GM12873 (cell line): ENCODE data around the gene CCHCR1.

Experiments
- TF ChIP-seq, protein P1 (sequence below): IDR thresholded peaks from 2 replicates; pipeline ENCODE4 v1.5.1; 2012; ENCODE audit warnings: low read depth, mild to moderate bottlenecking, moderate library complexity, low read length, control low read depth; ENCODE audit not compliant: insufficient read depth; ENCODE audit errors: missing control alignments

The CCHCR1 gene

DNA sequence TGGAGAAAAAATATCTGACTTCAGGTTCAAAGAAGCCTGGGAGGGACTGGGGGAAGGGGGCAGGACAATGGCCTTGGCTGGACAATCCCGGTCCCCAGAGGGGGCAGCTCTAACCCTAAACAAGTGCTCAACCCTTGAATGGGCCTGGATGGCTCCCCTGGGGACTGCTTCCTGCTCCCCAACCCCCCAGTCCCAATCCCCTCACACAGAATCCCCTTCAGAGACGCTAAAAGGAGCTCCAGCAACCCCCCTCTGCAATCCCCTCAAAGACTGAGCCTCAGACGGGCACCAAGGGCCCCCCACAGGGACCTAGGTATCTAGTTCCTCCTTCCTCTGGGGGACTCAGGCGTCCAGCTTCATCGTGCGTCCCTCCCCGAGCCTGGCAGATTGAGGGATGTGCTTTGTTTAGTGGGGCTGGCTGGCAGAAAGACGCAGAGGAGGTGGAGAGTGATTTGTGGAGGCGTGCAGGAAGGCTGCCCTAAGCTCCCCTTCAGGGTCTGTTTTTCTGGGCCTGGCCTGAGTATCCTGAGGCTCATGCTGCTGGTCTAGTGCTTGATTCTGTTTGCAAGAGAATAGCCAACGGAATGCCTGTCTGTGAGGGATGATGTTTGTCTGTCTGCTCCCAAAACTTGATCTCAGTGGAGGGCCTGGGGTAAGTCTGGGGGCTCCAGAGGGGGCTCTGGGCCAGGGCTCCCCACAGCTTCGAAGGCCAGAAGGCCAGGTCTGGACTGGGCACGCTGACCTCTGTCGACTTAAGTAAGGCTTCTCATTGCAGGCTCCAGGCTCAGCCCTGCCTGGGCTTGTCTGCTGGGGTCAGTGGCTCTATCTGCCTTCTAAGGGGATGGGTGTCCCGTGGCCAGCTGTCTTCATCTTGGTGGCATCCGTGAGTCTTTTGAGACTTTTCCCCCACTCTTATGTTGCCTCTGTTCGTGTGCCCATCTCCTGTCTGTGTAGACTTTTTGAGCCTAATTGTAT, 14.6 kb upstream of the CCHCR1 start:
- TF ChIP-seq, protein P1, sequence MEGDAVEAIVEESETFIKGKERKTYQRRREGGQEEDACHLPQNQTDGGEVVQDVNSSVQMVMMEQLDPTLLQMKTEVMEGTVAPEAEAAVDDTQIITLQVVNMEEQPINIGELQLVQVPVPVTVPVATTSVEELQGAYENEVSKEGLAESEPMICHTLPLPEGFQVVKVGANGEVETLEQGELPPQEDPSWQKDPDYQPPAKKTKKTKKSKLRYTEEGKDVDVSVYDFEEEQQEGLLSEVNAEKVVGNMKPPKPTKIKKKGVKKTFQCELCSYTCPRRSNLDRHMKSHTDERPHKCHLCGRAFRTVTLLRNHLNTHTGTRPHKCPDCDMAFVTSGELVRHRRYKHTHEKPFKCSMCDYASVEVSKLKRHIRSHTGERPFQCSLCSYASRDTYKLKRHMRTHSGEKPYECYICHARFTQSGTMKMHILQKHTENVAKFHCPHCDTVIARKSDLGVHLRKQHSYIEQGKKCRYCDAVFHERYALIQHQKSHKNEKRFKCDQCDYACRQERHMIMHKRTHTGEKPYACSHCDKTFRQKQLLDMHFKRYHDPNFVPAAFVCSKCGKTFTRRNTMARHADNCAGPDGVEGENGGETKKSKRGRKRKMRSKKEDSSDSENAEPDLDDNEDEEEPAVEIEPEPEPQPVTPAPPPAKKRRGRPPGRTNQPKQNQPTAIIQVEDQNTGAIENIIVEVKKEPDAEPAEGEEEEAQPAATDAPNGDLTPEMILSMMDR: no peak

DNA sequence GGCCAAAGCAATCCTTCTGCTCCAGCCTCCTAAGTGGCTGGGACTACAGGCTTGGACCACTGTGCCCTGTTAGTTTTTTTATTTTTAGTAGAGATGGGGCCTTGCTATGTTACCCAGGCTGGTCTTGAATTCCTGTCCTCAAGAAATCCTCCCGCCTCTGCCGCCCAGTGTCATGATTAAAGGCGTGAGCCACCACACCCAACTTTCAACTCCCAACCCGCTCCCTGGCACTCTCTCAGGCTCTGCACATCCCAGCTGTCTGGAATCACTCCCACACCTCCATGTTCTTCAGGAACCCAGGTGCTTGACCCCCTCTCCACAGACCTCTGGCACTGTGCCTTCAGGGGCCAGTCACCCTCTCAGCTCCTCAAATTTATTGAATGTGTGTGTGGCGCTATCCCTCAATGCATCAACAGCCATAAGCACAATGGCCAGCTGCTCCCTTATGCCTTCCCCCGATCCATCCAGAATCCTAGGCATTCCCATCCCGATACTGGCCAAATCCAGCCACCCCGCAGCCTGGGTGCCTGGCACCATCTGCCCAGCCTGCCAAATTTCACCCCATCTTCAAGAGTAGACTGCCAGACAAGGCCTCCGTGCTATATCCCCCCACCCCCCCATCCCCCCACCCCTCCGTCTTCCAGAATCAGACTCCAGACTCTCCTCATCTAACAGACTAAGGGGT, 13.5 kb upstream of the CCHCR1 start:
- TF ChIP-seq, protein P1: no peak

DNA sequence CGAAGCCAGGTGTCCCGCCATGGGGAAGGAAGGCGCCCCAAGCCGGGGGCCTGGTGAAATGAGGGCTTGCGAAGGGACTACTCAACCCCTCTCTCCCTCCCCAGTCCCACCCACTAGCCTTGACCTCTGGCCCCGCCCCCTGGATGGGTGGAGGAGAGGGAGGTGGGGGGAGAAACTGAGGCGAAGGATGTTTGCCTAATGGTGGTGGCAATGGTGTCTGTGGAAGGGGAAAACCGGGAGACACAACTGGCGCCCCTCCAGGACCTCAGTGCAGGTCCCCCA, 12.9 kb upstream of the CCHCR1 start, which contains the start of gene POU5F1:
Gene POU5F1, minus strand, starts transcription at position 83 of the 282 bp plus-strand sequence. Its CDS starts 62 bp downstream, at position 21.
- TF ChIP-seq, protein P1: no peak

DNA sequence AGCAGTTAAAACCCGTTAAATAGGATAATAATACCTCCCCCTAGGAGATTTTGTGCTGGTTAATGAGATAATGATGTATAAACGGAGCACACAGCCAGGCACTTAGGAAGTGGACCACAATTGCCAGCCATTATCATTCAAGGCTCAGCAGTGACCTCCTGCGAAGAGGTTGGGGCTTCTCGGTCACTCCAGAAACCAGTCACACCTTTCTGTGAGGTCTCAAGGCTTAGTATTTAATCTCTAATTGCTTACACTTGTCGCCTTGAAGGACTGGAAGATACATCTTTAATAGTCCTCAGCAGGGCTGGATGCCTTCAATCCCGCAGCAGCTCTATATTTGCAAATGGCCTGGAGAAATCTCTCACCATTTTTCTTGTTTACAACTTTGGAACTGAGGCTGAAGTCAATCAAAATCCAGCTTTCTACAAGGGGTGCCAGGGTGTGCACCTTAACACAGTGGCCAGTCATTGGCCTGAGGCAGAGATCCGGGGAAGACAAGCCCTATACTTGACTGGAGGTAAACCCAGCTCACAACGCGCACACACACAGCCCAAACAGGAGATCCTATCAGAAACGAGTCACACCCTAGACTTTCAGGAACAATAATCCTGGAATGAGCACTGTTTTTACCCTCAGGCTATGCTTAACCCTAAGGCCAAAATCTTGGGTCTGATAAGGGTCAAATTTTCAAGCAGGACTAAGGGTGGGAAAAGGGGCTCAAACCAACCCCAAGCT, 11.7 kb upstream of the CCHCR1 start:
- TF ChIP-seq, protein P1: no peak

DNA sequence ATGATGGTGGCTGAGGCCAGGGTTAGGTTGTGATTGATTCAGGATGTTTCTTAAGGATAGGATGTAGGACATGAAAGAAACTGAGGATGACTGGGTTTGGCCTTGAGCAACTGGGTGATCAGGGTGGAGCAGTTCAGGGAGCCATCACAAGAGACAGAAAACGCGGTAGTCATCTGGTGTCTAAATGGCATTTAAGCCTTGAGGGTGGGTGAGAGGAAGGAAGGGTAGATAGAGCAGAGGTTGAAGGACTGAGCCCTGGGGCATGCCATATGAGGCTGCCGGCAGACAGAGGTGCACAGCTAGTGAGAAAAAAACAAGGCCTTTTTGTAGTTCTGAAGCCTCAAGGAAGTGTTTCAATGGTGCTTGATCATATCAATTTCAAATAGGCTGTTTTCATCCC, 11.0 kb upstream of the CCHCR1 start:
- TF ChIP-seq, protein P1: no peak

DNA sequence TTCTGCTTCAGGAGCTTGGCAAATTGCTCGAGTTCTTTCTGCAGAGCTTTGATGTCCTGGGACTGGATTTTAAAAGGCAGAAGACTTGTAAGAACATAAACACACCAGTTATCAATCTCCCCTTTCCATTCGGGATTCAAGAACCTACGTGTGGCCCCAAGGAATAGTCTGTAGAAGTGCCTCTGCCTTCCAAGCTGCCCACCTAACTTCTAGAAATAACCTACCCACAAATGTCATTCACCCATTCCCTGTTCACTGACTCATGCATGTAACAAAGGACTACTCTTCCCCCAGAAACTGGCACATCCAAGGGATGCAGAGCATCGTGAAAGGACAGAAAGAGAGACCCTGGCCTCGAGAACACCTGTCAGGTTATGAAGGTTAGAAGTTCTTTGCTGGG, 8.4 kb upstream of the CCHCR1 start:
- TF ChIP-seq, protein P1: no peak

DNA sequence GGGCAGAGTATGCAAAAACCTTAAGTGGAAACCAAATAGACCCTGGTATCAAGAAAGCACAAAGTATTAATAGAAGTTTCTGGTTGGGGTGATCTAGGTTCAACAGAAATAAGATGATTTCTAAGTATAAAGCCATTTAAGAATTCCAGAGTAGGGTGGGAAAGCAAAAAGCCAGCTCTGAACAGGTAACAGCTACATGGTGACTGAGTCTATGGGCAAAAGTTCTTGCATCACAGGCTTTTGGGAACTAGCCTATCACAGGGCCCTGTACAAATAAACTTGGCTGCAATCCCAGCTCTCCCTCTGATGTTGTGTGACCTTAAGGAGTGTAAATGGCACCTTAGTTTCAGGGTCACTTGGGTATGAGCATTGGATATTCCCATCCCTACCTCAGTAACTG, 6.3 kb upstream of the CCHCR1 start:
- TF ChIP-seq, protein P1: no peak
